Kidney epithelial cell (primary cell): ENCODE results near the gene TNN. TPM values are rescaled to one million over a fixed set of nuclear protein-coding genes. Genes with fewer than 3 reads are reported as not detected.

Experiments
- DNase-seq: peaks from one replicate; pipeline ENCODE4 v3.0.0-alpha.2; 2010; ENCODE audit warnings: low read depth
- H3K27me3 ChIP-seq: 2 replicates; pipeline ENCODE4 v1.6.0; 2011; ENCODE audit warnings: low read length; ENCODE audit not compliant: control insufficient read depth, insufficient read depth
- H3K36me3 ChIP-seq: 2 replicates; pipeline ENCODE4 v1.5.1; 2011; ENCODE audit warnings: low read length; ENCODE audit not compliant: control insufficient read depth, insufficient read depth
- H3K4me3 ChIP-seq: 2 replicates; pipeline ENCODE4 v1.5.1; 2011; ENCODE audit warnings: low read depth, mild to moderate bottlenecking, control low read depth, low read length
- CTCF ChIP-seq: IDR thresholded peaks from 2 replicates; pipeline ENCODE4 v1.5.1; 2011; ENCODE audit warnings: mild to moderate bottlenecking, moderate library complexity, low read length, control low read depth, inconsistent platforms; ENCODE audit not compliant: insufficient read depth, poor library complexity, severe bottlenecking
- total RNA-seq: library from RNA; depleted of rRNA; stranded (reverse); fragments of >200 nt; gene quantifications from 2 replicates; pipeline ENCODE4 v1.2.3, GENCODE V29; 2015

The TNN gene
- total RNA-seq, 1 donor from 2014 or later = not detected

- no peak for DNase-seq
- H3K27me3 ChIP-seq = no peaks in the 10 kb centered on the region
- H3K4me3 ChIP-seq = no peak overlapping the region
- no peak for TF ChIP-seq CTCF
- H3K36me3 ChIP-seq = no peaks in the 10 kb centered on the region
Measured at GRCh38 chr1:175178056-175178455, 110.4 kb downstream of the TNN start.

DNA sequence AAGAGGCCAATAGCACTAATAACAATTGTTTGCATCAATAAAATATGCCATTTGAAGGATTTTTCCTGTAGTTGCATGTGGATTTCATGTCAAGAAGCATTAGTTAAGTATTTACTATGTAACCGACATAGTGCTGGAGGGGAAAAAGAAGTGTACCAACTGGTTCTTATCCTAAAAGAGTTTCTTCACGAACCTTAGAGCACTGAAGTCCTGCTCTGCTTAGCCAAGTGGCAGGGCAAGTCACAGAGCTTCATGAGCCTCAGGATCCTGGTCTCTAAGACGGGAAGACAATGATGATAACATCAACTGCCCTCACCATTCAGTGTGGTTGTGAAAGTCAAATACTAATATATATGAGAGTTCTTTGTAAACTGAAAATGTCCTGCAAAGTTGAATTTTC lies 110.8 kb downstream of the TNN start:
- Histone ChIP-seq H3K36me3 (no peaks in the 10 kb centered on the region), H3K4me3 (no peak overlapping the region), H3K27me3 (no peaks in the 10 kb centered on the region)
- DNase-seq = no peak
- TF ChIP-seq CTCF = no peak

DNA sequence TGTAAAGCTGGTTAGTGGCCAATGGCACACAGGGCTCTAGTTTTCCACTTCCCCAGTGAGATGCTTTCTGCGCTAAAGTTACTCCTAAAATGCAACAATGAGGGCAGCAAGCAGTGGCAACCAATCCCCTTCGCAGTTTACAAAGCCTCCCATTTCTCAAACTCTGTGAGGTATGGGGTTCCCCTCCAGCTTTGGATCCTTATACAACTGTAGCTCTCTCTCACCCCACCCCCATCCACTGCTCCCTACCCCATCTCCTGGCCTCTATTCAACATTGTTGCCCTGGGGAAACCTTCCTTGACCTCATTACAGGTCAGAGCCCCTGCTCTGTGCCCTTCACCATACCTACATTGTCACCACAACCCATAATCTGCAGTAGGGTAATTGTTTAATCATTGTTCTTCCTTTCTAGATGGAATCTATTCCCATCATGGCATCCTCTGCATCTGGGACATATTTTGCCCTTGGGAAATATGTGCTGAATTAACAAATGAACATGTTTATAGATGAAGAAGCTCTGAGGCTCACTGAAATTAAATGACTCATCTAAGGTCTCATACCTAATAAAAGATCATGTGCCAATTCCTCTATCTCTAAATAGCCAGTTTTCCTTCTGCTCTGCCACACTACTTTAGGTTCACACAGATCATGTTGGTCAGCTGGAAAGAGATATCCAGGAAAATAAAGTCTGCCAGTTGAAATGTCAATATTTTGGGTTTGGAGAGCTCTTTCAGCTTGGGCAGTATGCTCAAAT lies 112.4 kb downstream of the TNN start:
- Histone ChIP-seq H3K27me3 (no peaks in the 10 kb centered on the region), H3K4me3 (no peak overlapping the region), H3K36me3 (no peaks in the 10 kb centered on the region)
- DNase-seq = no peak
- no peak for TF ChIP-seq CTCF

DNA sequence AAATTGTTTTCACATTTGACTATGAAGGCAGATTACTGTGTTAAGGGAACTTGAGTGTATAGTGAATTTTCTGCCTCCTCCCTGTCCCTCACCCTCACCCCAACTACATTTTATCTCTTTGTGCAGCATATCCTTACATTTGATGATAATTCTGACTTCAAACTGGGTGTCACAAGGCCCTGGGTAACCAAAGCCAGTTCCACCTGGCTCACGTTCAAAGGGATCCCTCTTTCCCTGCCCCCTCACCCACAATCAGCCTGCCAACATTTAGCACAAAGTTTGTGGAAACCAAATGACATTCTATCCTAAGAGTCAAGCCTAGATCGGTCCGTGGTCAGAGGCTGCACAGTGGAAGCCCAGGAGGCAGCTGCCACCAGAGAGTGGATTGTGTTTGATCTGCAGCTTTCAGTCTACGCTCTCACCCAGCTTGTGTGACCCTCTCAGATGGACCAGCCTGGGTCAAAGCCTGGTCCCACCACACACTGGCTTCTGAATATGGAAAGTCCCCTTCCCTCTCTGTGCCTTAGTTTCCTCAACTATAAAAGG lies 114.6 kb downstream of the TNN start:
- H3K4me3 ChIP-seq = no peak overlapping the region
- H3K36me3 ChIP-seq = no peaks in the 10 kb centered on the region
- TF ChIP-seq CTCF = no peak
- DNase-seq = no peak
- no peaks in the 10 kb centered on the region for H3K27me3 ChIP-seq

GRCh38 chr1:175183586-175183985 lies 116.0 kb downstream of the TNN start:
- no peak for TF ChIP-seq CTCF
- DNase-seq = no peak
- Histone ChIP-seq H3K4me3 (no peak overlapping the region), H3K36me3 (no peaks in the 10 kb centered on the region), H3K27me3 (no peaks in the 10 kb centered on the region)

DNA sequence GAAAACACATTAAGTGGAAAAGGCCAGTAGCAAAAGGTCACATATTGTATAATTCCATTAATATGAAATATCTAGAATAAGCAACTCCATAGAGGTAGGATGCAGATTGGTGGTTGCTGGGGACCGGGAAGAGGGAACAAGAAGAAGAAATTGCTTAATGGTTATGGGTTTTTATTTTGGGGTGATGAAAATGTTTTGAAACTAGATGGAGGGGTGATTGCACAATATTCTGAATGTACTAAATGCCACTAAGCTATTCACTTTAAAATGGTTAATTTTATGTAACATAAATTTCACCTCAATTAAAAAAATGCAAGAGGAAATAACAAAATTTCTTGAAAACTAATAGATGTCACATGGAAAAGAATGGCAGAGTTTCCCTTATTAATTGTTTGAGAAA lies 118.3 kb downstream of the TNN start:
- no peak for TF ChIP-seq CTCF
- Histone ChIP-seq H3K4me3 (no peak overlapping the region), H3K36me3 (no peaks in the 10 kb centered on the region), H3K27me3 (no peaks in the 10 kb centered on the region)
- DNase-seq = no peak
